Astrocyte of the hippocampus (primary cell): ENCODE results near the gene GSC2.
"Not testable (repeated sequence)": the region's sequence is repeated elsewhere in the genome, so short reads cannot be mapped to it uniquely, and the experiment has no call there.

Experiments
- DNase-seq: peaks from one replicate; pipeline ENCODE4 v3.0.0; 2011; ENCODE audit warnings: low read depth, low spot score

Gene GSC2

GRCh38 chr22:19178065-19178656, 28.1 kb upstream of the GSC2 start:
- DNase-seq, result peak; percentile 64

- no peak for DNase-seq
Observed at GRCh38 chr22:19177164-19178064, 27.3 kb upstream of the GSC2 start.

- DNase-seq, result no peak
Observed at GRCh38 chr22:19176732-19177131, 26.6 kb upstream of the GSC2 start.

GRCh38 chr22:19176175-19176643, 26.1 kb upstream of the GSC2 start:
- no peak for DNase-seq

GRCh38 chr22:19175602-19176174, 25.6 kb upstream of the GSC2 start:
- DNase-seq, result no peak

GRCh38 chr22:19175026-19175601, 25.0 kb upstream of the GSC2 start:
- no peak for DNase-seq

GRCh38 chr22:19174106-19175025, 24.3 kb upstream of the GSC2 start:
- peak; percentile 41 for DNase-seq

GRCh38 chr22:19173047-19174035, 23.2 kb upstream of the GSC2 start:
- no peak for DNase-seq

GRCh38 chr22:19172213-19173046, 22.3 kb upstream of the GSC2 start:
- DNase-seq, result no peak

GRCh38 chr22:19169947-19170318, 19.8 kb upstream of the GSC2 start:
- no peak for DNase-seq

GRCh38 chr22:19169002-19169946, 19.2 kb upstream of the GSC2 start:
- DNase-seq, result no peak

GRCh38 chr22:19168088-19168890, 18.2 kb upstream of the GSC2 start:
- DNase-seq, result no peak

- no peak for DNase-seq
Observed at GRCh38 chr22:19167106-19167869, 17.2 kb upstream of the GSC2 start.

- no peak for DNase-seq
Observed at GRCh38 chr22:19166421-19166820, 16.3 kb upstream of the GSC2 start.

- DNase-seq, result no peak
Observed at GRCh38 chr22:19164425-19164824, 14.3 kb upstream of the GSC2 start.

- not testable (repeated sequence) for DNase-seq
Observed at GRCh38 chr22:19158649-19159048, 8.6 kb upstream of the GSC2 start.
